Peyer's patch (tissue), 4 donors: ENCODE data around the gene LRRN1. TPM values are rescaled to one million over a fixed set of nuclear protein-coding genes. Genes with fewer than 3 reads are reported as not detected.
A peak's percentile ranks its signal among the peaks of the same experiment; 100 is the strongest.

ENCODE experiments used
- DNase-seq, 3 donors: peaks; one replicate each; pipeline ENCODE4 v3.0.0-alpha.2; 2017 to 2019
- H3K27ac ChIP-seq, 4 donors: fragments of 200-600 bp; sonication (generic); one replicate each; pipeline ENCODE4 v1.5.1; 2016 to 2019
- H3K27me3 ChIP-seq, 2 donors: fragments of 200-600 bp; sonication (generic); one replicate each; pipeline ENCODE4 v1.5.1; 2019
- H3K36me3 ChIP-seq, 3 donors: fragments of 200-600 bp; sonication (generic); one replicate each; pipeline ENCODE4 v1.5.1; 2016 to 2019
- H3K4me1 ChIP-seq, 4 donors: fragments of 200-600 bp; sonication (generic); one replicate each; pipeline ENCODE4 v1.5.1; 2016 to 2019
- H3K4me3 ChIP-seq, 4 donors: fragments of 200-600 bp; sonication (generic); 1 replicate in 3 of 4; 2 replicates in 1 of 4; pipeline ENCODE4 v1.5.1; 2016 to 2019; ENCODE audit warnings: mild to moderate bottlenecking in 1 of 4
- H3K9me3 ChIP-seq, 4 donors: fragments of 200-600 bp; sonication (generic); one replicate each; pipeline ENCODE4 v1.5.1; 2016 to 2019; ENCODE audit warnings: mild to moderate bottlenecking in 1 of 4
- CTCF ChIP-seq, 6 experiments: fragments of 450-650 bp in 4 of 6; fragments of 200-600 bp in 2 of 6; sonication (generic) in 1 of 6; IDR thresholded peaks; one replicate each; pipeline ENCODE4 v1.5.1; 2017 to 2019; ENCODE audit warnings: antibody characterized with exemption in 6 of 6, mild to moderate bottlenecking in 3 of 6, moderate library complexity in 1 of 6
- POLR2A ChIP-seq, 2 donors: fragments of 450-650 bp; IDR thresholded peaks; one replicate each; pipeline ENCODE4 v1.5.1; 2017; ENCODE audit warnings: antibody characterized with exemption in 2 of 2, mild to moderate bottlenecking in 2 of 2, moderate library complexity in 2 of 2
- total RNA-seq, 4 donors: library from RNA; depleted of rRNA; stranded (reverse); fragments of >200 nt; gene quantifications; one replicate each; pipeline ENCODE4 v1.1.0, GENCODE V29; 2016

LRRN1 gene
- 1 to 10 TPM; 1.5 to 7.4 (median 2.7) TPM for total RNA-seq

- TF ChIP-seq CTCF (IDR thresholded peaks at IDR 0.05): no peak
- TF ChIP-seq POLR2A (IDR thresholded peaks at IDR 0.05): peak; percentile 14 to 44
- peak within 1 kb of the TSS; percentile 36 to 63 (median 54) for H3K4me3 ChIP-seq
- peak within 1 kb of the TSS in 3 of 4 donors; percentile 14 to 74 (median 57) for H3K27ac ChIP-seq
- DNase-seq: peak; percentile 76 to 77 (median 76)
- peaks cover 0 to 3% of the 10 kb centered on the region in 2 donors for H3K27me3 ChIP-seq
- no peaks in the 10 kb centered on the region for H3K9me3 ChIP-seq
- H3K36me3 ChIP-seq: no peaks in the 10 kb centered on the region
- peaks cover 0 to 13% (median 0%) of the 10 kb centered on the region in 4 donors for H3K4me1 ChIP-seq
Observed at GRCh38 chr3:3799173-3800079, at the start of gene LRRN1. LRRN1 (plus strand) TSS chr3:3799431; CDS start chr3:3844642, 45,211 bp downstream.

- no peaks in the 10 kb centered on the region for H3K9me3 ChIP-seq
- H3K4me3 ChIP-seq: no peak overlapping the region
- TF ChIP-seq POLR2A (IDR thresholded peaks at IDR 0.05) (no peak), CTCF (IDR thresholded peaks at IDR 0.05) (no peak)
- H3K27ac ChIP-seq: no peak overlapping the region
- no peaks in the 10 kb centered on the region for H3K4me1 ChIP-seq
- no peaks in the 10 kb centered on the region for H3K27me3 ChIP-seq
- no peaks in the 10 kb centered on the region for H3K36me3 ChIP-seq
- DNase-seq: no peak
Observed at GRCh38 chr3:3753416-3753815, 45.8 kb upstream of the LRRN1 start.

- H3K9me3 ChIP-seq: no peaks in the 10 kb centered on the region
- DNase-seq: no peak
- no peak overlapping the region for H3K27ac ChIP-seq
- no peak overlapping the region for H3K4me3 ChIP-seq
- TF ChIP-seq CTCF (IDR thresholded peaks at IDR 0.05) (no peak), POLR2A (IDR thresholded peaks at IDR 0.05) (no peak)
- H3K4me1 ChIP-seq: no peaks in the 10 kb centered on the region
- no peaks in the 10 kb centered on the region for H3K27me3 ChIP-seq
- no peaks in the 10 kb centered on the region for H3K36me3 ChIP-seq
Observed at GRCh38 chr3:3765661-3766060, 33.6 kb upstream of the LRRN1 start.

GRCh38 chr3:3766140-3766539 is 33.1 kb upstream of the LRRN1 start:
- Histone ChIP-seq H3K27me3 (no peaks in the 10 kb centered on the region), H3K9me3 (no peaks in the 10 kb centered on the region)

GRCh38 chr3:3771094-3771493 is 28.1 kb upstream of the LRRN1 start:
- no peak for DNase-seq
- Histone ChIP-seq H3K27ac (no peak overlapping the region), H3K4me1 (no peaks in the 10 kb centered on the region), H3K36me3 (no peaks in the 10 kb centered on the region), H3K9me3 (no peaks in the 10 kb centered on the region), H3K27me3 (no peaks in the 10 kb centered on the region), H3K4me3 (no peak overlapping the region)
- TF ChIP-seq CTCF (IDR thresholded peaks at IDR 0.05) (no peak), POLR2A (IDR thresholded peaks at IDR 0.05) (no peak)

More at GRCh38 chr3:3766140-3766539, 33.1 kb upstream of the LRRN1 start:
- TF ChIP-seq CTCF (IDR thresholded peaks at IDR 0.05) (no peak), POLR2A (IDR thresholded peaks at IDR 0.05) (no peak)
- no peaks in the 10 kb centered on the region for H3K36me3 ChIP-seq
- DNase-seq: no peak
- no peak overlapping the region for H3K4me3 ChIP-seq
- no peak overlapping the region for H3K27ac ChIP-seq
- H3K4me1 ChIP-seq: no peaks in the 10 kb centered on the region
